Ovary (tissue), 9 donors: ENCODE data around the gene TRAK1. TPM values are rescaled to one million over a fixed set of nuclear protein-coding genes. Genes with fewer than 3 reads are reported as not detected.
"Not testable (repeated sequence)": the region's sequence is repeated elsewhere in the genome, so short reads cannot be mapped to it uniquely, and the experiment has no call there.

Experiments used
- DNase-seq, 5 donors: peaks; one replicate each; pipeline ENCODE4 v3.0.0-alpha.2; 2019 to 2020
- H3K27ac ChIP-seq, 2 donors: fragments of 200-600 bp; one replicate each; pipeline versions ENCODE4 v1.5.1 to v1.8.0; 2019 to 2022
- H3K27me3 ChIP-seq: fragments of 200-600 bp; one replicate; pipeline ENCODE4 v1.8.0; 2022
- H3K36me3 ChIP-seq: fragments of 200-600 bp; sonication (generic); one replicate; pipeline ENCODE4 v1.5.1; 2019
- H3K4me1 ChIP-seq: one replicate; pipeline ENCODE4 v1.8.1; 2013; ENCODE audit warnings: mild to moderate bottlenecking, moderate library complexity; ENCODE audit not compliant: insufficient read depth
- H3K4me3 ChIP-seq: fragments of 200-600 bp; sonication (generic); one replicate; pipeline ENCODE4 v1.5.1; 2017
- H3K9me3 ChIP-seq, 2 donors: fragments of 200-600 bp in 1 of 2; sonication (generic) in 1 of 2; one replicate each; pipeline versions ENCODE4 v1.5.1 to v1.8.1; 2013 to 2019; ENCODE audit warnings: mild to moderate bottlenecking in 1 of 2, moderate library complexity in 1 of 2
- CTCF ChIP-seq, 3 donors: fragments of 450-650 bp in 2 of 3; fragments of 200-600 bp in 1 of 3; IDR thresholded peaks; one replicate each; pipeline versions ENCODE4 v1.5.1 to v1.8.0; 2016 to 2022; ENCODE audit warnings: antibody characterized with exemption in 3 of 3, mild to moderate bottlenecking in 1 of 3
- EP300 ChIP-seq: sonication (generic); formaldehyde crosslinking; IDR thresholded peaks from one replicate; pipeline ENCODE4 v1.6.1; 2017; ENCODE audit warnings: antibody characterized with exemption
- POLR2A ChIP-seq: fragments of 450-650 bp; IDR thresholded peaks from one replicate; pipeline ENCODE4 v1.6.1; 2017; ENCODE audit warnings: antibody characterized with exemption, mild to moderate bottlenecking, moderate library complexity
- WGBS, 3 donors: extraction: QIAGEN DNeasy Blood & Tissue Kit in 1 of 3; methylation state at CpG; one replicate each; pipeline versions ENCODE4 v1.1.5 to v1.1.7; 2013 to 2017; 5-methylcytosine and 5-hydroxymethylcytosine counted together
- intact Hi-C, 4 donors: fragments of 100-400 bp; cut with DNase I; formaldehyde crosslinking; loops; one replicate each; pipeline versions ENCODE4 v1.11.0 to v1.15.1; 2022 to 2023
- polyA plus RNA-seq, 2 donors: library from polyadenylated mRNA; stranded (reverse); fragments of 200-250 nt in 1 of 2; fragments of 350-450 nt in 1 of 2; fragmentation: Illumina TruSeq in 1 of 2; extraction: RNeasy Lipid Tissue Mini Kit (QIAGEN cat#74804) in 1 of 2; gene quantifications; one replicate each; pipeline ENCODE4 v1.2.3, GENCODE V29; 2013 to 2014
- total RNA-seq, 7 donors: library from RNA; depleted of rRNA in 2 of 7; stranded (reverse); fragments of >200 nt in 2 of 7; fragmentation: NEBNext Ultra II Directional in 3 of 7; extraction: Animal tissue kit (Norgen Biotek cat#: 25700) in 3 of 7; gene quantifications; one replicate each; pipeline versions ENCODE4 v1.1.0 to v1.2.4, GENCODE V29; 2016 to 2023
- donor health status: DM: no; HTN: no; CAD: no; lungs with moderate emphysema.
- donor health status: DM: no; HTN: no; CAD: no.
- donor health status: Bipolar disorder and iron deficiency.
- donor health status: DM: yes; HTN: yes; CAD: no.
- donor health status: DM: no; HTN: no; CAD: no.
- donor health status: DM: yes; HTN: yes; CAD: no.

The TRAK1 gene
- total and polyA plus RNA-seq, 9 donors = 7.1 to 17.7 (median 14.9) TPM

- H3K27me3 ChIP-seq = no peaks in the 10 kb centered on the region
- no peak overlapping the region for H3K27ac ChIP-seq
- no peaks in the 10 kb centered on the region for H3K9me3 ChIP-seq
- DNase-seq = no peak
- H3K4me1 ChIP-seq = peaks cover 3% of the 10 kb centered on the region
- 79 to 87% (median 86%) methylated on average over 4 of the region's 4 CpGs for WGBS, 3 donors
- intact Hi-C loops = loop anchor here in 2 of 4 donors (5.0 kb wide), 2 partner anchors 204 to 209 kb away; no protein-coding TSS in a partner anchor
- H3K4me3 ChIP-seq = no peak overlapping the region
- TF ChIP-seq POLR2A (no peak), CTCF (IDR thresholded peaks at IDR 0.05) (no peak), EP300 (no peak)
- H3K36me3 ChIP-seq = no peaks in the 10 kb centered on the region
These were observed 9.9 kb downstream of the TRAK1 start for GRCh38 chr3:42101048-42101447.

GRCh38 chr3:42101481-42101880 is 10.3 kb downstream of the TRAK1 start:
- WGBS, 3 donors = 77 to 88% (median 87%) methylated on average over 1 of the region's 1 CpG
- Histone ChIP-seq H3K4me1 (peaks cover 3% of the 10 kb centered on the region), H3K9me3 (no peaks in the 10 kb centered on the region), H3K4me3 (no peak overlapping the region), H3K27ac (no peak overlapping the region), H3K27me3 (no peaks in the 10 kb centered on the region), H3K36me3 (no peaks in the 10 kb centered on the region)
- TF ChIP-seq EP300 (no peak), POLR2A (no peak), CTCF (IDR thresholded peaks at IDR 0.05) (no peak)
- DNase-seq = no peak
- intact Hi-C loops = loop anchor here in 2 of 4 donors (5.0 kb wide), 2 partner anchors 204 to 209 kb away; no protein-coding TSS in a partner anchor

GRCh38 chr3:42102571-42102970 is 11.4 kb downstream of the TRAK1 start:
- DNase-seq = no peak
- Histone ChIP-seq H3K27me3 (no peaks in the 10 kb centered on the region), H3K27ac (no peak overlapping the region), H3K36me3 (no peaks in the 10 kb centered on the region), H3K4me3 (no peak overlapping the region), H3K4me1 (peaks cover 3% of the 10 kb centered on the region), H3K9me3 (no peaks in the 10 kb centered on the region)
- 3 to 14% (median 6%) methylated on average over 6 of the region's 6 CpGs for WGBS, 3 donors
- TF ChIP-seq EP300 (no peak), CTCF (IDR thresholded peaks at IDR 0.05) (no peak), POLR2A (no peak)
- intact Hi-C loops = loop anchor here in 2 of 4 donors (5.0 kb wide), 2 partner anchors 205 to 210 kb away; no protein-coding TSS in a partner anchor

GRCh38 chr3:42103921-42104665 is 12.9 kb downstream of the TRAK1 start:
- H3K9me3 ChIP-seq, H3K4me3 ChIP-seq, H3K4me1 ChIP-seq, DNase-seq, H3K27me3 ChIP-seq, H3K36me3 ChIP-seq, H3K27ac ChIP-seq: not testable (repeated sequence)
- intact Hi-C loops = loop anchor here in 2 of 4 donors (5.0 kb wide), 2 partner anchors 207 to 212 kb away; no protein-coding TSS in a partner anchor
- 93 to 97% (median 95%) methylated on average over 15 of the region's 15 CpGs for WGBS, 3 donors

GRCh38 chr3:42105994-42106393 is 14.8 kb downstream of the TRAK1 start:
- DNase-seq, H3K27me3 ChIP-seq, H3K4me3 ChIP-seq, H3K27ac ChIP-seq, H3K4me1 ChIP-seq, H3K36me3 ChIP-seq, intact Hi-C loops, H3K9me3 ChIP-seq: not testable (repeated sequence)
- 70 to 94% (median 88%) methylated on average over 1 to 2 of the region's 2 CpGs for WGBS, 3 donors
